ENCODE results near the gene SRBD1. TPM values are rescaled to one million over a fixed set of nuclear protein-coding genes. Genes with fewer than 3 reads are reported as not detected.

Gene SRBD1
- total RNA-seq, 1 experiment from 2014 or later, result 20.6 TPM

GRCh38 chr2:45397292-45397691 is 213.8 kb downstream of the SRBD1 start:
- no peaks in the 10 kb centered on the region for H3K4me1 ChIP-seq (ENCODE audit: control insufficient read depth in 1 of 2, insufficient read depth in 2 of 2, low read length in 2 of 2)
- no peak overlapping the region for H3K4me2 ChIP-seq (ENCODE audit: low read length)
- no peak for ATAC-seq
- H3K9me2 ChIP-seq (ENCODE audit: insufficient read depth), result no peaks in the 10 kb centered on the region
- no peak overlapping the region for H3K4me3 ChIP-seq (replicated peaks in 1 of 2; ENCODE audit: low read depth in 1 of 2, low read length in 2 of 2)
- no peaks in the 10 kb centered on the region for H3K9me3 ChIP-seq (ENCODE audit: control insufficient read depth in 1 of 2, insufficient read depth in 1 of 2, low read depth in 1 of 2, low read length in 2 of 2)
- intact Hi-C loops (cut with micrococcal nuclease), result no loop called here
- H3K79me2 ChIP-seq (ENCODE audit: insufficient read depth, low read length), result no peaks in the 10 kb centered on the region
- ChIA-PET POLR2A (no interaction called here), RAD21 (ENCODE audit: low non-redundant PET in 1 of 2, low total read pairs in 2 of 2, uncharacterized antibody in 2 of 2, unreplicated experiment in 2 of 2) (no interaction called here), CTCF (no interaction called here)
- no peaks in the 10 kb centered on the region for H3K27me3 ChIP-seq (ENCODE audit: insufficient read depth, low read length)
- TF ChIP-seq CTCF (IDR thresholded peaks at IDR 0.05 in 2 of 3, conservative IDR thresholded peaks at IDR 0.05 in 1 of 3; ENCODE audit: borderline replicate concordance in 1 of 3, insufficient read depth in 1 of 3, low read depth in 2 of 3, low read length in 2 of 3) (no peak), REST (IDR thresholded peaks at IDR 0.05; ENCODE audit: low read depth) (no peak), SIN3A (IDR thresholded peaks at IDR 0.05; ENCODE audit: low read depth) (no peak), POLR2A (IDR thresholded peaks at IDR 0.05; ENCODE audit: borderline replicate concordance, extremely low read depth, insufficient read depth, insufficient read length) (no peak), ZFX (IDR thresholded peaks at IDR 0.05) (no peak), TCF7L2 (IDR thresholded peaks at IDR 0.05; ENCODE audit: borderline replicate concordance, extremely low read depth, insufficient read depth, insufficient read length) (no peak), CEBPB (IDR thresholded peaks at IDR 0.05; ENCODE audit: low read depth) (no peak), EZH2phosphoT487 (IDR thresholded peaks at IDR 0.05; ENCODE audit: borderline replicate concordance) (no peak), FOSL1 (IDR thresholded peaks at IDR 0.05; ENCODE audit: low read depth) (no peak), RAD21 (IDR thresholded peaks at IDR 0.05; ENCODE audit: low read depth) (no peak)
- no peaks in the 10 kb centered on the region for H4K20me1 ChIP-seq (ENCODE audit: insufficient read depth)
- no peak overlapping the region for H2AFZ ChIP-seq (ENCODE audit: low read depth, low read length, poor library complexity, severe bottlenecking)
- no peaks in the 10 kb centered on the region for H3K36me3 ChIP-seq (ENCODE audit: control insufficient read depth in 1 of 2, insufficient read depth in 2 of 2, low read length in 2 of 2)
- no peak for DNase-seq (ENCODE audit: low read depth, low spot score)
- no peak overlapping the region for H3K27ac ChIP-seq (ENCODE audit: low read depth, low read length)
- H3K9ac ChIP-seq (ENCODE audit: low read length), result no peak overlapping the region
- BruUV-seq (replicated peaks), result no TSS peak

Measured in HCT116 (cell line).